ENCODE results near the gene AHDC1. TPM values are rescaled to one million over a fixed set of nuclear protein-coding genes. Genes with fewer than 3 reads are reported as not detected.

AHDC1 gene
- total RNA-seq, 4 donors from 2014 or later = 37.7 to 63.0 (median 52.5) TPM

DNA sequence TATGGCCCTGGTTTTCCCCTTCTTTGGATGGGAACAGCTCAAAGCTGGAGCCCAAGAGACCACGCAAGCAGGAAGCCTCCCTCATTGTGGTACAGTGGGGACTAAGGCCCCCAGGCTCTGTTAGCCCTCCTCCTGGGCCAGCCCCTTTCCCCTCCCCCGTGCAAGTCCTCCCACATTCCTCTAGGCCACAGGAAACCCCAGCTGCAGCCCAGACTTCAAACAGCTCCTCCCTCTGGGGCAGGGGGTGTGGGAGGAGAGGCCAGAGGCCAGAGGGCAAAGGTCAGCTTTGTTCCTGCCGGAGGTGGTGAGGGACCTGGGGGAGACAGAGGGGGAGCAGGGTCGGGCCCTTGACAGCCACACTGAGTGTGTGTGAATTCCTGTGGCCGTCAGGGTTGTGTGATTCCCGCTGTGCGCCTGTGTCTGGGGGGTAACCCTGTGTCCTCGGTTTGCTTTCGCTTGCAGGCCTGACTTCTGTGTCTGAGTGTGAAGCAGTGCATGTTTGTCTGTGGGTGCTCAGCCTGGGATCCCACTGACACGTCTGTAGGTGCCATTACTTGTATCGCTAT lies 3.4 kb upstream of the AHDC1 start:
- WGBS, 2 donors = 74 to 84% methylated on average over 11 of the region's 11 CpGs
- intact Hi-C loops (cut with DNase I; ENCODE audit: low total_unique reads) = loop anchor here (2.0 to 10.0 kb wide), 2 partner anchors 53 to 313 kb away; no protein-coding TSS in a partner anchor
- TF ChIP-seq, protein P1, sequence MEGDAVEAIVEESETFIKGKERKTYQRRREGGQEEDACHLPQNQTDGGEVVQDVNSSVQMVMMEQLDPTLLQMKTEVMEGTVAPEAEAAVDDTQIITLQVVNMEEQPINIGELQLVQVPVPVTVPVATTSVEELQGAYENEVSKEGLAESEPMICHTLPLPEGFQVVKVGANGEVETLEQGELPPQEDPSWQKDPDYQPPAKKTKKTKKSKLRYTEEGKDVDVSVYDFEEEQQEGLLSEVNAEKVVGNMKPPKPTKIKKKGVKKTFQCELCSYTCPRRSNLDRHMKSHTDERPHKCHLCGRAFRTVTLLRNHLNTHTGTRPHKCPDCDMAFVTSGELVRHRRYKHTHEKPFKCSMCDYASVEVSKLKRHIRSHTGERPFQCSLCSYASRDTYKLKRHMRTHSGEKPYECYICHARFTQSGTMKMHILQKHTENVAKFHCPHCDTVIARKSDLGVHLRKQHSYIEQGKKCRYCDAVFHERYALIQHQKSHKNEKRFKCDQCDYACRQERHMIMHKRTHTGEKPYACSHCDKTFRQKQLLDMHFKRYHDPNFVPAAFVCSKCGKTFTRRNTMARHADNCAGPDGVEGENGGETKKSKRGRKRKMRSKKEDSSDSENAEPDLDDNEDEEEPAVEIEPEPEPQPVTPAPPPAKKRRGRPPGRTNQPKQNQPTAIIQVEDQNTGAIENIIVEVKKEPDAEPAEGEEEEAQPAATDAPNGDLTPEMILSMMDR (IDR thresholded peaks at IDR 0.05) = peak in 1 of 3 donors; percentile 14
- no peak for TF ChIP-seq POLR2A (IDR thresholded peaks at IDR 0.05)
- no peak overlapping the region for H3K4me3 ChIP-seq (ENCODE audit: low read depth, poor library complexity, severe bottlenecking)
- no peak for DNase-seq (ENCODE audit: low spot score in 2 of 2)

DNA sequence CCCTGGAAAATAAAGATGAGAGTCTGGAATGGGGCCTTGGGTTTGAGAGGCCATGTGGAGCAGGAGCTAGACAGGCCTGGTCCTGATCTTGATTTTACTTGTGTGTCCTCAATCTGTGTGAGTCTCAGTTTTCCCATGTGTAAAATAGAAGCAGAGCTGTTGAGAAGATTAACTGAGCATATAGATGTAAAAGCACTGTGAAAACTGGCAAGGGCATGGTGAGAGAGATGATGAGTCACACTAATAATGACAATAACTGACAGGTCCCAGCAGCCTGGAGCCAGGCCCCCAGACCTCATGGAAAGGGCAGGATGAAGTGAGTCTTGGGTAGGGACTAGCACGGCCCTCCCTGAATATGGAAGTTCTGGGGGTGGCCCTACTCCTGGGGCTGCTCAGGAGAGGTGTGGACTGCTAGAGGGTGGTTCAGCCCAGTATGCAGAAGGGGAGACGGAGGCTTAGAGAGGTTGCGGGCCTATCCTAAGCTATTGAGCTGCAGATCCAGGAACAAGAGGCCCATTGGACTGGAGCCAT lies 2.8 kb upstream of the AHDC1 start:
- H3K4me3 ChIP-seq (ENCODE audit: low read depth, poor library complexity, severe bottlenecking) = no peak overlapping the region
- WGBS, 2 donors = 60 to 63% methylated on average over 3 of the region's 3 CpGs
- intact Hi-C loops (cut with DNase I; ENCODE audit: low total_unique reads) = loop anchor here (2.0 to 10.0 kb wide), 2 partner anchors 54 to 312 kb away; no protein-coding TSS in a partner anchor
- no peak for TF ChIP-seq POLR2A (IDR thresholded peaks at IDR 0.05)
- TF ChIP-seq, protein P1 (IDR thresholded peaks at IDR 0.05) = no peak
- no peak for DNase-seq (ENCODE audit: low spot score in 2 of 2)

DNA sequence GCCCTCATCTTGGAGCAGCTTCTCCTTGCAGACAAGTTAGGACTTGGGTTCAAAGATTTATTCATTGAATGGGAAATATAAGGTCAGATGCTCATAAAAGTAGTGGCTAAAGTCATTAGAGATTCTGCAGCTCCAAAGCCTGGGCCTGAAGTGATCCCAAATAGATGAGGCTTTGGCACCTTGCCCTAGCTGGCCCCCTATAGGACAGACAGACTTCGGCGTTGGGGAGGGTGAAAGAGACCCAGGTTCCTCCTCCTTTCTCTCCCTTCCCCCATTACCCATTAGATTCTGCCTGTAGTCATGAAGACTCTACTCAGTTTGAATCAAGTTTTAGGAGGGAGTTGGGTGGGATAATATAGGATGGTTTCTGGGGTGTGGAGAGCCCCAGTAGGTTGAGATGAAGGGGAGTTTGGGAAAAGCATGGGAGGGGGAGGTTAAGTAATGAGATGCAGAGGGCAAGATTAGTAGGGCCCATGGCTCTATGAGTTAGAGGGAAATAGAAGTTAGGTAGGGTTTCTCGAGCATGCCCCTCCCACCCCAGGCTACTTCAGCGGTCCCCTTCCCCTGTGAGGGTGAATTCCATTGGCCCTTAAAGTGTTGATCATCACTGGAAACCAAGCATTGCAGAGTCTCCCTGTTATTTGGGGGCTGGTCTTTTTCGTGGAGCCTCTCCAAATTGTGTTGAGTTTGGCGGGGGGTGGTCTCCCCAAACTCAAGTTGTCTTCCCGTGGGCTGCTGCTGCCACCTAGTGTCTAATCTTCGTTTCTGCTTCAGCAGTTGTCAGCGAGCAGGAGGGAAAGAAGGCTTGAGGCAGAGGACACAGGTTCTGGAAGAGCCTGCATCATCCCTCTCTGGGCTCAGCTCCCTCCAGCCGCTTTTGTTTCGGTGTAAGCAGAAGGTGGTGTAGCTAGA lies 2.1 kb upstream of the AHDC1 start:
- no peak overlapping the region for H3K4me3 ChIP-seq (ENCODE audit: low read depth, poor library complexity, severe bottlenecking)
- no peak for DNase-seq (ENCODE audit: low spot score in 2 of 2)
- intact Hi-C loops (cut with DNase I; ENCODE audit: low total_unique reads) = loop anchor here (2.0 to 10.0 kb wide), 2 partner anchors 55 to 311 kb away; no protein-coding TSS in a partner anchor
- WGBS, 2 donors = 14 to 16% methylated on average over 11 of the region's 11 CpGs
- TF ChIP-seq POLR2A (IDR thresholded peaks at IDR 0.05) = no peak
- TF ChIP-seq, protein P1 (IDR thresholded peaks at IDR 0.05) = peak in 2 of 3 donors; percentile 61 to 80

DNA sequence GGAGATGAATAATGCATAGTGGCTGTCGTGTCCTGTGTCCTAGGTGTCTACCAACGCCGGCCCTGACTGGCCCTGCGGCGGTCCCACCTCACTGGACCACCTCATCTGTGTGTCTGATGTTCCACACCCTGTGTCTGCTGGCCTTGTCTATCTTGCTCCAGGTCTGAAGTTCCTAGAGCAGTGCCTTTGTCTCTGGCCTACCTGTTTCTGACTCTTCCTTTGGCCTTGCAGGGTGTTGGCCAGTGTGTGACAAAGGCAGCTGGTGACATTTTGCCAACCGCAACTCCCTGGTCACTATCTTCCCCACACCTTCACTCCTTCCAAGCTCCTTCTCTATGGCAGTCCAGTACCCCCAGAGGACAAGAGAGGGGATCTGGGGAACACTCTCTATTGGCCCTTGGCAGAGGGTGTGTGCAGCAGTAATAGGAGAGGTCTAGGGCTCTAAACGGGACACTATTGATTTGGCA lies 1.4 kb upstream of the AHDC1 start:
- intact Hi-C loops (cut with DNase I; ENCODE audit: low total_unique reads) = loop anchor here (10.0 kb wide), 1 partner anchor 311 kb away; no protein-coding TSS in a partner anchor

DNA sequence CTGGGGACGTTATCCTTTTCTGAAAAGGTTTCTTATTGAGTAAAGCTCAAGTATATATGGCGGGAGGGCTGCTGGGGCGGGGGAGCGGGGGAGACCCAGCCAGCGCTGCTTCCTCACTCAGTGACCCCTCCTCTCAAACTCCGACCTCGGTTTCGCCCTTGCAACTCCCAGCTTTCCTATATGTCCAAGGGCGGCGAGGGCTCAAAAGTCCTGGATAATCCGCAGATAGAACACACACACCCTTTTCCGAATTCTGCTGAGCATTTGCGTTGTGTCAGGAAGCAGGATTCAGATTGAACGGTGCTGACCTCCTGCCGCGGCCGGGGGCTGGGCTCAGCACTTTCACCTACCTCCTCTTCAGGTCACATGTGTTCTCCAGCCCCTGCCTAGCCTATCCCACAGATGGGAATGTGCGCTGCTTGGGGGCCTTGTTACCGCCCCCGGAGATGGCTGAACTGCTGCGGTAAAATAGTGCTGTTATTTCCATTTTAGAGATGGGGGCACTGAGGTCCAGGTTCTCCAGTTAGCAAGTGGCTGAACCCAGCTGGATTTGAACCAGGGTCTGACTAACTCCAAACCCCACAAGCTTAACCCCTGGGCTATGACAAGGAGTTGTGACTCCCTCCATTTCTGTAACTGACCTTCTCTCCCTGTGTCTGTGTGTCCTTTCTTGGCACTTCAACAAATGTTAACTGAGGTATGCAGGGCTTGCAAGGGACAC lies 795 bp upstream of the AHDC1 start:
- no peak for DNase-seq (ENCODE audit: low spot score in 2 of 2)
- no peak overlapping the region for H3K4me3 ChIP-seq (ENCODE audit: low read depth, poor library complexity, severe bottlenecking)
- intact Hi-C loops (cut with DNase I; ENCODE audit: low total_unique reads) = loop anchor here (5.0 to 10.0 kb wide), 2 partner anchors 47 to 310 kb away; no protein-coding TSS in a partner anchor
- 38 to 44% methylated on average over 21 of the region's 21 CpGs for WGBS, 2 donors
- no peak for TF ChIP-seq POLR2A (IDR thresholded peaks at IDR 0.05)
- TF ChIP-seq, protein P1 (IDR thresholded peaks at IDR 0.05) = no peak

More for the DNA sequence above, 1.4 kb upstream of the AHDC1 start:
- H3K4me3 ChIP-seq (ENCODE audit: low read depth, poor library complexity, severe bottlenecking) = no peak overlapping the region
- 79 to 80% methylated on average over 7 of the region's 7 CpGs for WGBS, 2 donors
- no peak for TF ChIP-seq POLR2A (IDR thresholded peaks at IDR 0.05)
- TF ChIP-seq, protein P1 (IDR thresholded peaks at IDR 0.05) = no peak
- no peak for DNase-seq (ENCODE audit: low spot score in 2 of 2)
